GM18867 (cell line): Measurements from ENCODE around the gene ARID4B.
A peak's percentile ranks its signal among the peaks of the same experiment; 100 is the strongest.
"Not testable (repeated sequence)": the region's sequence is repeated elsewhere in the genome, so short reads cannot be mapped to it uniquely, and the experiment has no call there.

Experiments
- ATAC-seq: cut with Tn5 transposase; IDR thresholded peaks from one replicate; pipeline ENCODE4 v1.9.1; 2021; ENCODE audit warnings: mild to moderate bottlenecking, moderate library complexity; ENCODE audit not compliant: unreplicated experiment

The ARID4B gene

DNA sequence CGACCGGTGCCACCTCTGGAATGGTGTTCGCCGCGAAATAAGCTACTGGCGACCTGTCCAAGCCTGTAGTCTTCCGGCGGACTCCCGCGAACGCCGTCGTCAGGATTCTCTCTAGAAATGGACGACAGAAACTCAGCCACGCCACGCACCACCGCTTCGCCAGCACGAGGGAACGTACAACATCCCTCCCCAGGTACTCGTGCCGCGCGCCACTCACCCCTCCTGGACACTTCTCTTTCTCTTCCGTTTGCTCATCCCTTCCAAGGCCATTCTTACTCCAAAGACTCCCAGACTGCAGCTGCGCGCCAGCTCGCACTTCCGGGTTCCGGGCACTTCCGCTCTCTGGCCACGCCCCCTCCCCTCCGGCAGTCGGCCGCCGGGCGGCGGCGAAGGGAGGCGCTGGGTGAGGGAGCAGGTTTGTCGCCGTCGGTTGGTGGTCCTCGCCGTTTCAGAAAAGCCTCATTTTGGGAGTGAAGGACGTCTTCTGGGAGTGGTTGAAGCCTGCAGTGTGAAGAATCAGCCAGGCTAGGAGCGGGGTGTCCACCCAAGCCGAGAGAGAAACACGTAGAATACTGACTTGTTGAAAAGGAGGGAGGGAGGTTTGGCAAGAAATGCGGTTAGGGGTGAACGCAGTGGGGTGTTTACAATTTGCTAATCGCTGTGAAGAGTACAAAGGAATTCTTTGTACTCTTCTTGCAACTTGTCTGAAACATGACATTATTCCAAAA lies 166.9 kb downstream of the ARID4B start, which contains the start of gene RBM34:
Gene RBM34 (minus strand): TSS at position 294 of the 728 bp plus-strand sequence. CDS start 24 bp downstream, at position 270.
- peak; percentile 94 for ATAC-seq

DNA sequence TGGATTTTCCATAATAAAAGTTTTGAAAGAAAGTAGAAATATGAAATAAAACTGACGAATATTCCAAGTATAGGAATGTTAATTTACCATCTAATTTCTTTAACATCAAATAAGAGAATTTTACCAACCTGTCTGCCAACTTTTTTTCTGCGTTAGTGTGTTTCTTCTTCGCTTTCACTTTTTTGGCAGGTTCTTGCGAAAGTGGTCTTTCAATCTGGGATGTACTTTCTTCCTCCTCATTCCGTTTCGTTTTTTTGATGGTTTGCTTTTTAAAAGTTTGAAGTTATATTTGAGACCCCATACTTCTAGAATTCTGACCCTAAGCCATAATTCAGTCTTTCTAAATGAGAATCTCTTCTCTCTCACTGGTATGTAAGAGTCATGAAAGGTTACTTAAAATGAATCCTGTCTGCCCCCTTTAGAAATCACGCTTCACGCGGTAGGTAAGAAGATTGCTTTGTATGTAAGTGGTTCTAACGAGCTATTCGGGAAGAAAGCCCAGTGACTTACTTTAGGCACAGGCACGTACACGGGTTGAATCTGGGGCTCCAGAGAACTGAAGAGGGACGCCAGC lies 167.5 kb downstream of the ARID4B start:
- ATAC-seq = peak; percentile 38

DNA sequence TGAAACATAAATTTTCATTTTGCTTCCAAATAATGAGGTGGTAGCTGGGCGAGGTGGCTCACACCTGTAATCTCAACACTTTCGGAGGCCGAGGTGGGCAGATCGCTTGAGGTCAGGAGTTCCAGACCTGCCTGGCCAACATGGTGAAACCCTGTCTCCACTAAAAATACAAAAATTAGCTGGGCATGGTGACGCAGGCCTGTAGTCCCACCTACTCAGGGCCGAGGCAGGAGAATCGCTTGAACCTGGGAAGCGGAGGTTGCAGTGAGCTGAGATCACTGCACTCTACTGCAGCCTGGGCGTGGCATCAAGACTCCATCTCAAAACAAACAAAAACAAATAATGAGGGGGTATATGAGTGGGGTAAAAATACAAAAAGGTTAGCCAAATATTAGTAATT lies 168.0 kb downstream of the ARID4B start:
- ATAC-seq = not testable (repeated sequence)

DNA sequence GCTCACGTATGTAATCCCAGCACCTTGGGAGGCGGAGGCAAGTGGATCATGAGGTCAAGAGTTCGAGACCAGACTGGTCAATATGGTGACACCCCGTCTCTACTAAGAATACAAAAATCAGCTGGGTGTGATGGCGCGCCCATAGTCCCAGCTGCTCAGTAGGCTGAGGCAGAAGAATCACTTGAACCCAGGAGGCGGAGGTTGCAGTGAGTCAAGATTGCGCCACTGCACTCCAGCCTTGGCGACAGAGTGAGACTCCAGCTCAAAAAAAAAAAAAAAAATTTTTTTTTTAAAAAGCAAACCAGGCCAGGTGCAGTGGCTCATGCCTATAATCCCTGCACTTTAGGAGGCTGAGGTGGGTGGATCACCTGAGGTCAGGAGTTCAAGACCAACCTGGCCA lies 168.7 kb downstream of the ARID4B start:
- ATAC-seq = not testable (repeated sequence)

DNA sequence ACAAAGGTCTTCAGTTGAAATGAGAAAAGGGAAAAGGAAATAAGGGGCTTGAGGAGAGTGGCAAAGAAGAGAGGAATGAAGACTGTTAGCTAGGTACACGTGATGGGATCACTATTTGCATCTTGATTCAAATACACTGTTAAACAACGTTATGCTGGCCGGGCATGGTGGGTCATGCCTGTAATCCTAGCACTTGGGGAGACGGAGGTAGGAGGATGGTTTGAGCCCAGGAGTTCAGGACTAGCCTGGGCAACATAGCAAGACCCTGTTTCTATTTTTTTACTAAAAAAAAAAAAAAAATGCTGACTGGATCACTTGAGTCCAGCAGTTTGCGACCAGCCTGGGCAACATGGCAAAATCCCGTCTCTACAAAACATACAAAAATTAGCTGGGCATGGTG lies 169.3 kb downstream of the ARID4B start:
- ATAC-seq = no peak

DNA sequence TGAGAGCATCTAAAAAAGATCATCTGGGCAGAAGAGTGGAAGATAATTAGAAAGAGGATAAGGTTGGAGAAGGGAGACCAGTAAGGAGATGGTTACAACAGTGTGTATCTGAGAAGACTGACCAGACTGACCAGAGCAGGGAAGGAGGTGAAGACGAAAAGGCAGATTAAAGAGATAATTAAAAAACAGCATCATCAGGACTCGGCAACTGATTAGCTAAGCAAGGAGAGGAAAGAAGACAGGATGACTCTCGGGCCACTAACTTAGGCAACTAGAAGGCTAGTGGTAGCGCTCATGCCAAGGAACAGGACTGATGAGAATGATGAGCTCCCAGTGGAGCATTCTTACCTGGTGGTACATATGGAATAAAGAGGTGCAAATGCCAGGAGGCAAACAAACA lies 170.8 kb downstream of the ARID4B start:
- no peak for ATAC-seq

DNA sequence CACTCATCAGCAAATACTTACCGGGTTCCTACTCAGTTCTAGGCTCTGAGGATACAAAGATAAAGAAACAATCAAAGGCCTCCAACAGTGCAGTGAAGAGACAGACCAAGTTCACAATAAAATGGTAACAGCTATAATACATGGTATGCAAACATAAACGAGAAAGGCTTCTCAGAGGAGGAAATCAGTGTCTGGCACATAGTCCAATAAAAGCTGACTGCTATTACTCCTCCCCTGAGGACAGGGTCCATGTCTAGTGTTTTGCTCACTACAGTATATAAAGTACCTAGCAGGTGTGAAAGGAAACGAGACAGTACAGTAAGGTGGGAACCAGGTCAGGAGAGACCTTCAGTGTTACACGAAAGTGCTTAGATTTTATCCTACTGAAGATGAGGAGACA lies 171.2 kb downstream of the ARID4B start:
- ATAC-seq = no peak

DNA sequence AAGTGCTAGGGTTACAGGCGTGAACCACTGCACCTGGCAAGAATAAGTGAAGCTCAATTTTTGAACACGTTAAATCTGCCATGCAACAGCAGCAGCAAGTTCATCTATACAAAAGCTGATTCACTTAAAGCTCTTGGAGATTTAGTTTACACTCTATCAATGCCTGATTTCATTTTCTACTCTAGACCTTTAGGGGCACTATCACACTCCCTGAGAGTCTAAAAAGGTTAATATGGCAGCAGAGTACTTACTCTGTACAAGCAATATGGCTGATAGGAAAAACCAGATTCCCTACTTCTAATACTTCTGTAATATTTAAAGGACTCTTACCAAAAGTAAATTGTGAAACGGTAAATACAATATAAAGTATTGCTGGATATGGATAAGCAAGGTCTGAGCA lies 171.7 kb downstream of the ARID4B start:
- ATAC-seq = no peak

DNA sequence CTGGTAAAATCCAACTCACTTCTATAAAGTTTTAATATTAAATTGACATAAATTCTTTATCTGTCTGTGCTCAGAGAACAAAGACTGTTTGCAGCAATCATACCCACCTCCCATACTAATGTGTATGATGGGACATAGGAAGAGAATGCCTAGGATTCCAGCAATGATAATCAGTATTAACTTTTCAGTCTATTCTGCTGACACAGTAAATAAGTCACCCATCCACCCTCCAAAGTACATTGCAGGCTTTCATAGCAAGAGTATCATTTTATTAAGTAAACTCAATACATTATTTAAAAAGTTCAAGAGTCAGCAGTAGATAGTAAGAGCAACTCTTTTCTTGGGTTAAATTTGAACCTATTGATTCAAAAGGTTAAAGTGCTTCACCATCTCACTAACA lies 175.7 kb downstream of the ARID4B start:
- ATAC-seq = no peak

DNA sequence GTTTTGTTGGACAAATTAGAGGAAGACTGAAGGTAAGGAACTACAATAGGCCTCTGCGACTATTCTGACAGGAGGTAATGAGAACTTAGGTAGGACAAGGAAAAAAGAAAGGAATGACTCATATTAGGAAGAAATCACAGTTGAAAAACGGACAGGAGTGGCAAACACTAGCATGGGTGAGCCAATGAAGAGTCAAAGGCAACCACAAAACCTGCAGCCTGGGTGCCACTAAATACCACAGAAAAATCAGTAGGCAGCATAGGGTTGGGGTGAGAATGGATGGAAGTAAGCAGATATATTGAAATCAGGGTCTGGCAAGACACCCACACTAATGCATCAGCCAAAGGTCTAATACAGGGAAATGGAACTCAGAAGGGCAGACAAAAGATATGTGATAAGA lies 176.9 kb downstream of the ARID4B start:
- ATAC-seq = no peak

DNA sequence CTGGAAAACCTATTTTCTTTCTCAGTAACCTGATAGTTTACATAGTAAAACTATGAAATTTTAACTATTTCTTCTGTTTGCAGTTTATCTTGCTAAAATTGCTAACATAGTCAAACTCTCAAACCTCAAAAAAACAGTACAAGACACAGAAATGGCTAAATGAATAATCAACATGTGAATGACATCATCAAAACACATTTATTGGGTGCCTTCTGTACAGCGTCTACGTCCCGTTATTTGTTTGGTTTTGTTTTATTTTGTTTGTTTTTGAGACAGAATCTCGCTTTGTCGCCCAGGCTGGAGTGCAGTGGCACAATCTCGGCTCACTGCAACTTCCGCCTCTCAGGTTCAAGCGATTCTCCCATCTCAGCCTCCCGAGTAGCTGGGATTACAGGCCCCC lies 178.2 kb downstream of the ARID4B start:
- no peak for ATAC-seq

DNA sequence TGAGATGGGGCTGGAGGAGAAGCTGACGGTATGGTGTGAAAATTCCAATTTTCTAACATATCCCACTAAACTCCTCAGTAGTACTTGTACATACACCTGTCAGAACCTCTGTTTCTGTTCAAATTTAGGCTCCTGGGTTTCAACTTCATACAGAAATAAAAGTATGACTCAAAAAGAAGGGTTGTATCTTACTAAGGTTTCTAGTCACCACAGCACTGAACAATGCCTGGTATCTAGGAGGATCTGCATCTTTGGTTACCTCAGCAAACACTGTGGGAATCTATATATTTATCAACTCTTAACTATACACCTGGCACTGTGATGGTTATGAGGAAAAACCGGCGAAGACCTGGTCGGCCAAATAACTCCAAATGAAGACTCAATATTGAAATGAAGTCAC lies 180.7 kb downstream of the ARID4B start:
- ATAC-seq = no peak

DNA sequence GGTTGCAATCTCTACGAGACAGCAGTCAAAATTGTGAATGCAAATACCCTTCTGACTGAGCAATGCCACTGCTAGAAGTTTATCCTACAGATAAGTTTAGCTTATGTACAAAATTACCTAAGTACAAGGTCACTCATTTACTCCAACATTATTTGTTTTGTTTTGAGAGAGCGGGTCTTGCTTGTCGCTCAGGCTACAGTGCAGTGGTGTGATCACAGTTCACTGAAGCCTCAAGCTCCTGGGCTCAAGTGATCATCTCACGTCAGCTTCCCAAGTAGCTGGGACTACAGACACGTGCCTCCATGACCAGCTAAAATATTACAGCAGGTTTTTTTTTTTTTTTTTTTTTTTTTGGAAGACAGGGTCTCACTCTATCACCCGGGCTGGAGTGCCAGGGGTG lies 182.3 kb downstream of the ARID4B start:
- ATAC-seq = no peak

DNA sequence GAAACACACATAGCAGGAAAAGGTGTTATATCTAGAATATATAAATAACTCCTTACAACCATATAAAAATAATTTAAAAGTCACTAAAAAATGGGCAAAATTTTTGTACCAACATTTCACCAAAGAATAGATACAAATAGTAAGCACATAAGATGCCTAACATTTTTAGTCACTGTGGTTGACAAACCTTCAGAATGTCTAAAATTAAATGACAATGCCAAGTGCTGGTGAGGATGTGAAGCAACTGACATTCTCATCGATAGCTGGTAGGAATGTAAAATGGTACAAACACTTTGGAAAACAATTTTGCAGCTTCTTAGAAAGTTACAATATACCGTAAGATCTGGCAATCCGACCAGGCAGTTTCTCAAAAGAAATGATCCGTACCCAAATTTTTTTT lies 185.0 kb downstream of the ARID4B start:
- ATAC-seq = no peak

DNA sequence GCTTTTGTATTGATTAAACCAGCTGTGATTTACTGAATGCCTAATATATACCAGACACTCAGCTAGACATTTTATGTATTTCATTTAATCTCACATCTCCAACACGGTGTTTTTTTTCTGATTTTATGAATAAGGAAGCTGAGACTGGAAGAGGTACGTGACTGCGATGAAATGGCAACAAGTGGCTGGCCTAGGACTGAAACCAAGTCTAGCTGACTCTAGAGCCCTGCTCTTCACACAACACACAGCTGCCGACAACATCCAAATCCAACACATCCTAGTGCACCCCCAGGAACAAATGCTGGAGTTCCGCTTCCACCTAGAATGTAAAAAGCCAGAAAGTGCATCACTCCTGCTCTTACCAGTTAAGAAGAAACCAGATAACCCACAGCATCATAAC lies 188.7 kb downstream of the ARID4B start:
- ATAC-seq = no peak

DNA sequence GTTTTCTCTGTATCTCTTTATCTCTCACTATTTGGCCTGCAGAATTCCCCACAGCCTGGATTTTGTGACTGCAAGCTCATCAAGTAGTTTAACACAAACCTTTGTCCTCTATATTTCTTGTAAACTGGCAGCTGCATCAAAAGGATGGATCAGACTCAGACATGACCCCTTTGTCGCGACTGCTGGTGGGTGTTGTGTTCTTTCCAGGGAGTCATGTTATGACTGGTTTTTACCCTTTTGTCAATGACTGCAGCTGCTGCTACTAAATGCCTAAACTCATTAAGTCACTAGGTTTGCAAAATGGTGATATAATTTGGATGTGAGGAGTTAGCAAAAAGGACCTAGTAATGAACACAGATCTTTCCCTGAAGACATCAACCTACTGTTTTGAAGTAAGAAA lies 189.2 kb downstream of the ARID4B start:
- no peak for ATAC-seq

DNA sequence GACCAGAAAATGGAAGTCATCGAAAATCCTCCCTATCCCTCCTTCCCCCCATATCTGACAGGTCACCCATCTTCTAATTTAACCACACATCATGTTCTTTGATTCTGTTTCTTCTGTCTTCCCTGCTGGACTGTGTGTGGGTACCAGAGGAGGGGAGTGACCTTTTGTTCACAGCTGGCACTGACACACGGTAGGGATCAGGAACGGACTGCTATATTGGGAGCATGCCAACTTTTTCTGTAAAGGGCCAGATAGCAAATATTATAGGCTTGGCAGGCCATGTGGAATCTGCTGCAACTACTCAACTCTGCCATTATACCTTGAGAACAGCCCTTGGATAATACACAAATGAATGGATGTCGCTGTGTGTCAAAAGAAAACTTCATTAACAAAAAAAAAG lies 191.9 kb downstream of the ARID4B start:
- no peak for ATAC-seq

DNA sequence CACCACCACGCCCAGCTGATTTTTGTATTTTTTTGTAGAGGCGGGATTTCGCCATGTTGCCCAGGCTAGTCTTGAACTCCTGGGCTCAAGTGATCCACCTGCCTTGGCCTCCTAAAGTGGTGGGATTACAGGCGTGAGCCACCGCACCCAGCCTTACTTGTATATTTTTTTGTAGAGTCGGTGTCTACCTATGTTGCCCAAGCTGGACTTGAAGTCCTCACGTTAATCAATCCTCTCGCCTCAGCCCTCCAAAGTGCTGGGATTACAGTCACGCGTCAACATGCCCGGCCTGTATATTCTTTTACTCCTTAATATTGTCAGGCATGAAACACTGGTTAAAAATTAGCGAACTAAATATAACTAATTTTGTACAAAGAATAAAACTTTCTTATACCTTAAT lies 193.8 kb downstream of the ARID4B start:
- ATAC-seq = no peak

DNA sequence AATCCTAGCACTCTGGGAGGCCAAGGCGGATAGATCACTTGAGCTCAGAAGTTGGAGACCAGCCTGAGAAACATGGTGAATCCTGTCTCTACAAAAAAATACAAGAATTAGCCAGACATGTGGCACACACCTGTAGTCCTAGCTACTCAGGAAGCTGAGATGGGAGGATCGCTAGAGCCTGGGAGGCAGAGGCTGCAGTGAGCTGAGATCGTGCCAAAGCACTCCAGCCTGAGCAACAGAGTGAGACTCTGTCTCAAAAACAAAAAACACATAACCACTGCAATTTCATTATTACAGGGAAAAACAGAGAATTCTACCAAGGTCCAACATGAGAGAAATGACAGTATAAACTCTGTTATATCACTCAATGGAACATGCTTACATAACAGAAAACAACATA lies 194.9 kb downstream of the ARID4B start:
- ATAC-seq = no peak

DNA sequence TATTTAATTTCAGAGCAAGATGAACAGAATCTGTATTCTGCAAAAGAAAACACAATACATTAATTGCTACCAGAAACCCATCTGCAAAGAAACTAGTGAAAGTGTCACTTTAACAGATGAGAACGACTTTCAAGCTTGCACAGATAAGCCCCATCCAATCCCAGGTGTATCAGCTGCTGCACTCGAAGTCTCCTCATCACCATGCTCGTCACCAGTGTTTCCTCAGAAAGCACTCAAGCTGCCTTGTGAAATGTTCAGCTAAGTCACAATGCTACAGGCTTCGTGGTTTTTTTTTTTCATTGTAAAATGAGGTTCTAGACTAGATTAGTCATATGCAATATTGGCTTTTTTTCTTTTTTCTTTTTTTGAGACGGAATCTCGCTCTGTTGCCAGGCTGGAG lies 196.0 kb downstream of the ARID4B start:
- ATAC-seq = no peak

DNA sequence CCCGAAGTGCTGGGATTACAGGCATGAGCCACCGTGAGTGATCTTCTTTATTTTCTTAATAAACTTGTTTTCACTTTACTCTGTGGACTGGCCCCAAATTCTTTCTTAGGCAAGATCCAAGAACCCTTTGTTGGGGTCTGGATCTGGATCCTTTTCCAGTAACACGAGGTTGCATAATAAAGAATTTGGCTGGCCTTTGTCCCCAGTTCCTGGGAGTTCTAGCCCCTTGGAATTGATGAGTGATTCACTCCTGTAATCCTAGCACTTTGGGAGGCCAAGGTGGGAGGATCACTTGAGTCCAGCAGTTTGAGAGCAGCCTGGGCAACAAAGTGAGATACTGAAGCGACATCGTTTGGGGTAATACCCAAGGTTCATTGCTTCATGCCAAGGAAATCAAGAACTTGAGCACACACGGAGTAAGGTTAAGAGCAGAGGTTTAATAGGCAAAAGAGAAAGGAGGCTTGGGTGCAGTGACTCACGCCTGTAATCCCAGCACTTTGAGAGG lies 197.2 kb downstream of the ARID4B start:
- ATAC-seq = no peak

DNA sequence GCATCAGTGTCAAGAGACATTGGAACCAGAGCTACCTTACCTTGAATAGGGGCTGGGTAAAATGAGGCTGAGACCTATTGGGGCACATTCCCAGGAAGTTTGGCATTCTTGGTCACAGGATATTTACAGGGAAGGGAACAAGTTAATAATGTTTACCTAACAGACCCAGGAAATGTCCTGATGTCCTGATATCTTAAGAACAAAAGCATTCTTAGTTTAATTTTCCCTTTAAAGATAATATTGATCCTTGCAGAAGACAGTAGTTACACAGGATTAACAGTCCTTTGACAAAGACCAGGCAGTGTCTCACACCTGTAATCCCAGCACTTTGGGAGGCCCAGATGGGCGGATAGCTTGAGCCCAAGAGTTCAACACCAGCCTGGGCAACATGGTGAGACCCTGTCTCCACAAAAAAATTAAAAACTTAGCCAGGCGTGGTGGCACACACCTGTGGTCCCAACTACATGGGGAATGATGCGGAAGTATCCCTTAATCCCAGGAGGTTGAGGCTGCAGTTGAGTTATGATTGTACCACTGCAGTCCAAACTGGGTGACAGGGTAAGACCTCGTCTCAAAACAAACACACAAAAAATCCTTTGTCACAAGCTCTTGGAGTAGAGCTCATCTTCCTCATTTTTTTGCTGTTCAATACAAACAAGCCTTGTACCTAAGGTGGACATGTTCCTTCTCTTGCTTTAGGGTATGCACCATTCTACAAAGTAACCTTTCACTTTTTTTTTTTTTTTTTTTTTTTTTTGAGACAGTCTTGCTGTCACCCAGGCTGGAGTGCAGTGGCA lies 198.0 kb downstream of the ARID4B start:
- ATAC-seq = no peak
